OCI-LY3 (cell line): Measurements from ENCODE around the gene SCNN1A.

Experiments
- H2AFZ ChIP-seq: fragments of 200-600, 300-600 bp; shearing (Covaris generic); 2 replicates; pipeline ENCODE4 v1.6.0; 2014; ENCODE audit warnings: antibody characterized with exemption, low read depth, low read length
- H3K27ac ChIP-seq: fragments of 200-600, 300-600 bp; sonication (generic); 2 replicates; pipeline ENCODE4 v1.5.1; 2014; ENCODE audit warnings: mild to moderate bottlenecking, low read length, moderate library complexity, mixed read lengths
- H3K27me3 ChIP-seq: fragments of 200-600, 300-600 bp; sonication (generic); 2 replicates; pipeline ENCODE4 v1.6.1; 2014; ENCODE audit warnings: low read depth, low read length, mixed read lengths
- H3K36me3 ChIP-seq: fragments of 200-600, 300-600 bp; sonication (generic); replicated peaks from 2 replicates; pipeline ENCODE3; 2014; ENCODE audit warnings: low read depth, low read length, mixed read lengths
- H3K4me1 ChIP-seq: fragments of 300-600, 200-600 bp; sonication (generic); 2 replicates; pipeline ENCODE4 v1.6.1; 2014; ENCODE audit warnings: low read length, mixed read lengths
- H3K4me2 ChIP-seq: fragments of 200-600, 300-600 bp; sonication (generic); 2 replicates; pipeline ENCODE4 v1.6.1; 2014; ENCODE audit warnings: low read length, mixed read lengths
- H3K4me3 ChIP-seq: fragments of 300-600, 200-600 bp; sonication (generic); 2 replicates; pipeline ENCODE4 v1.5.1; 2014; ENCODE audit warnings: antibody characterized with exemption, mild to moderate bottlenecking, low read length, moderate library complexity
- H3K79me2 ChIP-seq: fragments of 300-600, 200-600 bp; shearing (Covaris generic); 2 replicates; pipeline ENCODE4 v1.6.1; 2014; ENCODE audit warnings: mild to moderate bottlenecking, low read length, mixed read lengths
- H3K9ac ChIP-seq: fragments of 300-600, 200-600 bp; shearing (Covaris generic); 2 replicates; pipeline ENCODE4 v1.6.0; 2014; ENCODE audit warnings: mild to moderate bottlenecking, low read length, moderate library complexity
- H3K9me3 ChIP-seq: fragments of 200-600, 300-600 bp; shearing (Covaris generic); 2 replicates; pipeline ENCODE4 v1.6.1; 2014; ENCODE audit warnings: low read length, mixed read lengths; ENCODE audit not compliant: insufficient read depth
- H4K20me1 ChIP-seq: fragments of 200-600, 300-600 bp; sonication (generic); 2 replicates; pipeline ENCODE4 v1.6.1; 2016; ENCODE audit warnings: low read length, mixed read lengths; ENCODE audit not compliant: insufficient read depth
- EZH2phosphoT487 ChIP-seq: fragments of 200-600 bp; shearing (Covaris generic); IDR thresholded peaks from 2 replicates; pipeline ENCODE4 v1.6.1; 2018; ENCODE audit warnings: antibody characterized with exemption, mixed run types, low read depth
- TF ChIP-seq, protein P1 (sequence below): fragments of 200-600, 300-600 bp; sonication (generic); IDR thresholded peaks from 2 replicates; pipeline ENCODE4 v1.5.1; 2014; ENCODE audit warnings: antibody characterized with exemption, low read length, low read depth

SCNN1A gene

DNA sequence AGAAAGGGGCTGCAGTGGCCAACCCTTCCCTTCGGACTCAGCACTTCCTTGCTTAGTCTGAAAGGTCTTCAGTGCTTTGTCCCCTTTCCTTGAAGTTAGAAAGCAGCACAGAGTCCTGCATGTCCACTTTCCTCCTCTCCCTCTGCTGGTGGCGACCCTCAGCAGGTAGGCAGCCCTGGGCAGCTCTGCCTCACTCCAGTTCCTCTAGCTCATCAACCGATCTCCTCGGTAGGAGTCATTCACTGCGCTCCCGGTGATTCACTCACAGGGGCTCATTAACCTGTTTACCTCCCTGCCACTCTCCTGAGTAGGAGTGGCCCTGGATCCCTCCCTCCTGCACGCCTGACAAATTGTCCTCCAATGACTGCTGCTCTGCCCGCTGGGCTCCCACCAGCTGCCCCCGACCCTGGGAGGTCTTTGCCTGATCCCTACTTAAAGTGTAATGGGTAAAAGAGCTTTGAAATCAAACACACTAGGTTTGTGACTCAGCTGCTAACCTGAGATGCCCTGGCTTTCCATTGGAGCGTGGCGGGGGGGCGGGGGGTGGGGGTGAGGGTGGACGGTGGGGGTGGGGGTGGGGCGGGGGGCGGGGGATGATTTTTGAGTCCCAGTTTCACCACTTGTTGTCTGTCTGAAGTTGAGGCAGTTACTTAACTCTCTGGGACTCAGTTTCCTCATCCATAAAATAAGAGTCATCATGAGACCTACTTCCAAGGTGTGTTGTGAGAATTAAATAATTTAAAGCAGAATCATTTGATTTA is 4.2 kb downstream of the SCNN1A start:
- no peaks in the 10 kb centered on the region for H3K9me3 ChIP-seq
- no peaks in the 10 kb centered on the region for H3K79me2 ChIP-seq
- H3K9ac ChIP-seq, result no peak overlapping the region
- no peak overlapping the region for H3K27ac ChIP-seq
- no peak overlapping the region for H3K4me3 ChIP-seq
- no peak overlapping the region for H3K4me2 ChIP-seq
- H2AFZ ChIP-seq, result no peak overlapping the region
- TF ChIP-seq, protein P1, sequence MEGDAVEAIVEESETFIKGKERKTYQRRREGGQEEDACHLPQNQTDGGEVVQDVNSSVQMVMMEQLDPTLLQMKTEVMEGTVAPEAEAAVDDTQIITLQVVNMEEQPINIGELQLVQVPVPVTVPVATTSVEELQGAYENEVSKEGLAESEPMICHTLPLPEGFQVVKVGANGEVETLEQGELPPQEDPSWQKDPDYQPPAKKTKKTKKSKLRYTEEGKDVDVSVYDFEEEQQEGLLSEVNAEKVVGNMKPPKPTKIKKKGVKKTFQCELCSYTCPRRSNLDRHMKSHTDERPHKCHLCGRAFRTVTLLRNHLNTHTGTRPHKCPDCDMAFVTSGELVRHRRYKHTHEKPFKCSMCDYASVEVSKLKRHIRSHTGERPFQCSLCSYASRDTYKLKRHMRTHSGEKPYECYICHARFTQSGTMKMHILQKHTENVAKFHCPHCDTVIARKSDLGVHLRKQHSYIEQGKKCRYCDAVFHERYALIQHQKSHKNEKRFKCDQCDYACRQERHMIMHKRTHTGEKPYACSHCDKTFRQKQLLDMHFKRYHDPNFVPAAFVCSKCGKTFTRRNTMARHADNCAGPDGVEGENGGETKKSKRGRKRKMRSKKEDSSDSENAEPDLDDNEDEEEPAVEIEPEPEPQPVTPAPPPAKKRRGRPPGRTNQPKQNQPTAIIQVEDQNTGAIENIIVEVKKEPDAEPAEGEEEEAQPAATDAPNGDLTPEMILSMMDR, result no peak
- no peak for TF ChIP-seq EZH2phosphoT487
- peaks cover 13% of the 10 kb centered on the region for H3K4me1 ChIP-seq
- peaks cover 28% of the 10 kb centered on the region for H3K27me3 ChIP-seq
- H3K36me3 ChIP-seq, result no peaks in the 10 kb centered on the region
- no peaks in the 10 kb centered on the region for H4K20me1 ChIP-seq

GRCh38 chr12:6370576-6370935 is 4.8 kb downstream of the SCNN1A start:
- no peak overlapping the region for H3K9ac ChIP-seq
- H3K4me3 ChIP-seq, result no peak overlapping the region
- H3K4me2 ChIP-seq, result no peak overlapping the region
- no peaks in the 10 kb centered on the region for H4K20me1 ChIP-seq
- H3K4me1 ChIP-seq, result peaks cover 13% of the 10 kb centered on the region
- peaks cover 22% of the 10 kb centered on the region for H3K27me3 ChIP-seq
- TF ChIP-seq EZH2phosphoT487, result no peak
- TF ChIP-seq, protein P1, result no peak
- H3K27ac ChIP-seq, result no peak overlapping the region
- no peak overlapping the region for H2AFZ ChIP-seq
- H3K36me3 ChIP-seq, result no peaks in the 10 kb centered on the region
- H3K79me2 ChIP-seq, result no peaks in the 10 kb centered on the region
- H3K9me3 ChIP-seq, result no peaks in the 10 kb centered on the region

DNA sequence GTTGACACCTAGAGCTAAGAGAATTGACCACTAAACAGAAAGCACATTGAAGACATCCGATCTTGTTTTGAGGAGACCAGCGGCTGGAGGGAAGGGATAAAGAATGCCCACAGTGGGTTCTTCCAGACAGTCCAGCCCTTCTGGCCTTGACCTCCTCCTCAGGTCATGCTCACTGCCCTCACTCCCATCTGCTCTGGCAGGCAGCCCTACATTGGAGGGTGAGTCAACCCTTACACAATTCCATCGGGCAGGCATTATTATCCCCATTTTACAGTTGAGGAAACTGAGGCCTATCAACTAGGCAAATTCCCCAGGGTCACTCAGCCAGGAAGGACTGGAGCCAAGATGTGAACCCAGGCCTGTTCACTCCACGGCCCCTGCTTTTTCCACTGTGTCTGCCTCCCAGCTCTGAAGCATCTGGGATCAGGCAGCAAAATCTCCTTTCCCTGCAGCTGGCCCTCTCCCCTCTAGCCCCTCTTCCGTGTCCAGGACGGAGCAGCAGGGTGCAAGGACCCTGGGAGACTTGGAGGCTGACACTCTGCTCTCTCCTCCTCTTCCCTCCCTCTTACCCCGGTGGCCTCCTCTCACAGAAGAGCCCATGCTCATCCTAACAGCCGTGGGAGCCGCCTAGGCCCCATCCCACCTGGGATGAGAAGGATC is 5.3 kb downstream of the SCNN1A start:
- Histone ChIP-seq H3K4me2 (no peak overlapping the region), H3K4me3 (no peak overlapping the region), H3K4me1 (peaks cover 13% of the 10 kb centered on the region), H3K27me3 (peaks cover 17% of the 10 kb centered on the region), H3K9me3 (no peaks in the 10 kb centered on the region), H3K27ac (no peak overlapping the region), H3K9ac (no peak overlapping the region), H4K20me1 (no peaks in the 10 kb centered on the region), H3K79me2 (no peaks in the 10 kb centered on the region), H3K36me3 (no peaks in the 10 kb centered on the region), H2AFZ (no peak overlapping the region)
- TF ChIP-seq, protein P1, result no peak
- TF ChIP-seq EZH2phosphoT487, result no peak

- no peak overlapping the region for H3K4me2 ChIP-seq
- no peak overlapping the region for H3K27ac ChIP-seq
- H3K36me3 ChIP-seq, result no peaks in the 10 kb centered on the region
- no peaks in the 10 kb centered on the region for H4K20me1 ChIP-seq
- no peaks in the 10 kb centered on the region for H3K79me2 ChIP-seq
- no peaks in the 10 kb centered on the region for H3K9me3 ChIP-seq
- H2AFZ ChIP-seq, result no peak overlapping the region
- H3K4me1 ChIP-seq, result peaks cover 13% of the 10 kb centered on the region
- no peak for TF ChIP-seq EZH2phosphoT487
- TF ChIP-seq, protein P1, result no peak
- no peak overlapping the region for H3K4me3 ChIP-seq
- H3K9ac ChIP-seq, result no peak overlapping the region
- peaks cover 9% of the 10 kb centered on the region; the same call in 1 of the 2 replicates for H3K27me3 ChIP-seq
Observed at GRCh38 chr12:6368906-6369525, 6.3 kb downstream of the SCNN1A start.
